Head of caudate nucleus (tissue), 42 donors: Measurements from ENCODE around the gene HSPA14.
"Not testable (repeated sequence)": the region's sequence is repeated elsewhere in the genome, so short reads cannot be mapped to it uniquely, and the experiment has no call there.

Experiments
- DNase-seq, 42 donors: peaks; one replicate each; pipeline versions ENCODE4 v3.0.0 to v3.0.0-alpha.2; 2020 to 2021; ENCODE audit warnings: mixed read lengths in 7 of 42
- intact Hi-C: fragments of 100-400 bp; cut with DNase I; formaldehyde crosslinking; loops from one replicate; pipeline ENCODE4 v1.15.0; 2022

HSPA14 gene, protein sequence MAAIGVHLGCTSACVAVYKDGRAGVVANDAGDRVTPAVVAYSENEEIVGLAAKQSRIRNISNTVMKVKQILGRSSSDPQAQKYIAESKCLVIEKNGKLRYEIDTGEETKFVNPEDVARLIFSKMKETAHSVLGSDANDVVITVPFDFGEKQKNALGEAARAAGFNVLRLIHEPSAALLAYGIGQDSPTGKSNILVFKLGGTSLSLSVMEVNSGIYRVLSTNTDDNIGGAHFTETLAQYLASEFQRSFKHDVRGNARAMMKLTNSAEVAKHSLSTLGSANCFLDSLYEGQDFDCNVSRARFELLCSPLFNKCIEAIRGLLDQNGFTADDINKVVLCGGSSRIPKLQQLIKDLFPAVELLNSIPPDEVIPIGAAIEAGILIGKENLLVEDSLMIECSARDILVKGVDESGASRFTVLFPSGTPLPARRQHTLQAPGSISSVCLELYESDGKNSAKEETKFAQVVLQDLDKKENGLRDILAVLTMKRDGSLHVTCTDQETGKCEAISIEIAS

DNA sequence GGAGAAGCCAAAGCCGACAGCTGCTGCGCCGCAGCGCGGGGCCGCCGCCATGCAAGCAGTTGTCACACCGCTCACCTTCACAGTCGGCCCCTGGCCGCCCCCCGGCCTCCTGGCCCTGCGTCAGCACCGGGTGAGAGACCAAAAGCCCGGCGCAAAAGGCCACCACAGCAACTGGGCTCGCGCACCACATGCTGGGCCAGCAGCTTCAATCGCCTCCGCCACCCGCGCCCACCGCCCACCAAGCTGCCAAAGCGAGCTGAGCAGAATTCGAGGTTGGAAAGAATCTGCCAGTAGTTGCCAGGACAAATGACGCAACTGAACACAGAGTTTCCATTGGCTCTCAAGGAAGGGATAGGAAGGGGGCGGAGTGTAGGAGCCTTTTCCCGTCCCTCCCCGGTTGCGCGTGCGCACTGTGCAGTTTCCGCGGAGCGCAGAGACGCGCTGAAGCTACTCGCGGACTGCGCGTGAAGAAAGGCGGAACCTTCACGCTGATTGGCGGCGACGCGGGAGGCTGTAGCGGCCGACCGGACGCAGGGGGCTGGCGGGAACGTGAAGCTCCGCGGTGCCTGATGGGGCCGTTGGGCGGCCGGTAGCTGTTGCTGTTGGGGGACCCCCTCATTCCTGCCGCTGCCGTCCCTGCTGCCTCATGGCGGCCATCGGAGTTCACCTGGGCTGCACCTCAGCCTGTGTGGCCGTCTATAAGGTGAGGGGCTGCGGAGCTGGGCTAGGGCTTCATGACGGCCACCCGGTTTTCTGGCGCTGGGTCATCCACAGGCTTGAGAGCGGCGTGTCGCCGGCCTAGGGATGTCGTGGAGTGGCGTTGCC, at the start of gene HSPA14, which contains the start of the genes CDNF and MSANTD7:
Gene HSPA14 (plus strand): TSS at position 550 of the 825 bp plus-strand sequence. CDS start 97 bp downstream, at position 647.
Gene CDNF (minus strand): TSS at position 281 of the 825 bp plus-strand sequence. CDS start 91 bp downstream, at position 190.
Gene MSANTD7 (plus strand): TSS at position 550 of the 825 bp plus-strand sequence. CDS start 3,979 bp downstream, outside the sequence.
- peak; percentile 96 to 100 (median 99) for DNase-seq
- intact Hi-C loops = loop anchor here (2.0 to 5.0 kb wide), 3 partner anchors 41 to 231 kb away; partner anchors contain the start of genes DCLRE1C and SUV39H2

DNA sequence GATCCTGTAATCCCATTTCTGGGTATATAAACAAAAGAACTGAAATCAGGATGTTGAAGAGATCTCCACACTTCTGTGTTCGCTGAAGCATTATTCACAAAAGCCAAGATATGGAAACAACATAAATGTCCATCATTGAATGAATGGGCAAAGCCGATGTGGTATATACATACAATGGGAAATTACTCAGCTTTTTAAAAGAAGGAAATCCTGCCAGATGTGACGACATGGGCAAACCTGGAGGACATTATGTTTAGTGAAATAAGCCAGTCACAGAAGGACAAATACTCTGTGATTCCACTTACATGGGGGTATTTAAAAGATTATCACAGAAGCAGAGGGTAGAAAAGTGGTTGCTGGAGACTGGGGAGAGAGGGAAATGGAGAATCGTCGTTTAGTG, 39.5 kb upstream of the HSPA14 start:
- DNase-seq = no peak
- intact Hi-C loops = no loop called here

DNA sequence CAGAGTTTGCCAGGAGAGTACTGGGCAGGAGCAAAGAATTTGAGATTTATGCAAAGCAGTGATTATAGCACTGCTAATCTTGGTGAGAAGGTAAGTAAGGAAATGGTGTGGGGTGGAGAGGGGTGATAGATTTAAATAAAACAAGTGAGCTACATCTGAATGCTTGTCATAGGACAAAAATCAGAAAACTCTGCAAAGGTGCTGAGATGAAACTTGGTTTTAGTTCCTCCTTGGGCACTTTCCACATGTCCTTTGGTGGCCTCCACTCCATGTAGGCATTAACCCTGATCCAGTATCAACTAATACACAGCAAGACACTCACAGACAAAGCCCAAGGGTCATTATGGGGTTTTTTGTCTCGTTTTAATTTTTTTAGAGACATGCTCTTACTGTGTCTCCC, 37.7 kb upstream of the HSPA14 start:
- intact Hi-C loops = no loop called here
- no peak for DNase-seq

DNA sequence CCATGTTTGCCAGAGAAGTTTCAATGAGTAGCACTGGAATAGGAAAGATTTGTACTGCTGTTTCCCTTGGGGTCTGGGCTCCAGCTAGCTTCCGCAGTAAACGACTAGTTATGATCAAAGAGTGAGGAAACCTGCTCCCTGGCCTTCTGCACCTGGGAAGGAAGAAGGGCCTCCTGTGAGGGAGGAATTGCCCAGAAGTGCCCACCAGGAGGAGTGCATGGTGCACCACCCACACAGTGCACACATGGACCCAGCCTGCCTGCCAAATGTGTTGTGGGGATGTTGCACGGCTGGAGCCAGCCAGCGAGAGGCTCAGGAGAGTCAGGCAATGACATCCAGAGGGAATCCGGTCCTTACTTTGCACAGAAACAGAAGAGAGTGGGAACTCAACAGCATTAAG, 36.4 kb upstream of the HSPA14 start:
- intact Hi-C loops = no loop called here
- no peak for DNase-seq

- no peak for DNase-seq
- intact Hi-C loops = no loop called here
These were observed 34.3 kb upstream of the HSPA14 start for GRCh38 chr10:14803827-14804226.

GRCh38 chr10:14806318-14806717, 31.8 kb upstream of the HSPA14 start:
- intact Hi-C loops = no loop called here
- DNase-seq = no peak

DNA sequence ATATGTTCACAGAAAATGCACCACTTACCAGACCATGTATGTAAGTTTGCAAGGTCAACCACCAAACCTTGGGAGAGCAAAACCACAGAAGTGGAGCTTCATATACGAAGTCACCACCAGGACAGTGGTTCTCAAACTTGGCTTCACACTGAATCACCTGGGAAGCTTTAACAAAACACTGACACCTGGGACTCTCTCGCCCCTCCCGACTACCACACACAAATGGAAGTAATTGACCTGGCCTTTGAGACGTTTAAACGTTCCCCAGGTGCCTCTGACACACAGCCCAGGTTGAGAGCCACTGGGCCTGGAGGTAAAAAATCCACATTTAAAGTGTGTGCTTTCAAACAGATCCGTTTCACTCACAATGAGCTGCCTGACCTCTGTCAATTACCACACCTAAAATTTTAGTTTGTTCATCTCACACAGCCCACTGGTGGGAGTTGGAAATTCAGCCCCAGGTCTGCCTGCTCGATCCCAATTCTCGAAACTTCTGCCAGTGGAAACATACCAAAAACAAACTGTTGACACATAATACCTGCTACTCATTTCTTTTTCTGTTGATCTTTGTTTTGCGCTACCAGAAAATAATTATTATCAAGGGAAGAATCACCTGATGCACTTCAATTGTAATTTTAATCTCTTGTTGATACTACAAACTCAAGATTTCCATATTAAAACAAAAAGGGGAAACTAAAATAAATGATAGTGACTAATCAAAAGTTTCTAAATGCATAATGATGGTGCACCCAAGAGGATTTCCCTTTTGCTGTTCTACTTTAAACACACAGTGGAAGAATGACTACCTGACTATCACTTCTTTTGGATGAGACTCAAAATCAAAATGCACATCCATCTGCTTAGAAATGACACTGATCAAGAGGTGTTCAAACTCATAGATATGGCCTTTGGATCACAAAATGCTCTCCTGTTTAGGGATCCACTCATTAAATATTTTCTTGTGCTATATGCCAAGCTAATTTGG, 26.8 kb upstream of the HSPA14 start:
- intact Hi-C loops = no loop called here
- DNase-seq = no peak

- no peak for DNase-seq
- intact Hi-C loops = no loop called here
These were observed 25.8 kb upstream of the HSPA14 start for GRCh38 chr10:14812271-14812670.

DNA sequence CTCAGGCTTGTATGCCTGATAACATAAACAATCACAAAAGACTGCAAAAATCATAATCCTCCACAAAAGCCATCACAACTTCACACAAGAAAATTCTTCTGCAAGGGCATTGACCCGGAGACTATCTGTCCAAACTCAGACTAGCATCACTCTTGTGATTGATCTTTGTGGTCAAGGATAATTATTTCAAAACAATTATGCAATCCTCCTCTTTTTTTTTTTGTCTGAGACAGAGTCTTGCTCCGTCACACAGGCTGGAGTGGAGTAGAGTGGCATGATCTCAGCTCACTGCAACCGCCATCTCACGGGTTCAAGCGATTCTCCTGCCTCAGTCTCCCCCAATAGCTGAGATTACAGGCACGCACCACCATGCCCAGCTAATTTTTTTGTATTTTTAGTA, 22.4 kb upstream of the HSPA14 start:
- intact Hi-C loops = no loop called here
- DNase-seq = no peak

DNA sequence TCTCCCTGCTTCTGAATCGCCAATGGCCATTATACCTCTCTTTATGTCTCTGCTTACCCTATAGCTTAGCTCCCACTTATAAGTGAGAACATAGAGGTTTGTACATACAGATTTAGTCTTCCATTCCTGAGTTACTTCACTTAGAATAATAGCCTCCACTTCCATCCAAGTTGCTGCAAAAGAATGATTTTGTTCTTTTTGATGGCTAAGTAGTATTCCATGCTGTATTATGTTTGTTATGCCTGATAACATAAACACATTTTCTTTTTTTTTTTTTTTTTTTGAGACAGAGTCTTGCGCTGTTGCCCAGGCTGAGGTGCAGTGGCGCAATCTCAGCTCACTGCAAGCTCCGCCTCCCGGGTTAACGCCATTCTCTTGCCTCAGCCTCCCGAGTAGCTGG, 21.4 kb upstream of the HSPA14 start:
- intact Hi-C loops, DNase-seq: not testable (repeated sequence)

DNA sequence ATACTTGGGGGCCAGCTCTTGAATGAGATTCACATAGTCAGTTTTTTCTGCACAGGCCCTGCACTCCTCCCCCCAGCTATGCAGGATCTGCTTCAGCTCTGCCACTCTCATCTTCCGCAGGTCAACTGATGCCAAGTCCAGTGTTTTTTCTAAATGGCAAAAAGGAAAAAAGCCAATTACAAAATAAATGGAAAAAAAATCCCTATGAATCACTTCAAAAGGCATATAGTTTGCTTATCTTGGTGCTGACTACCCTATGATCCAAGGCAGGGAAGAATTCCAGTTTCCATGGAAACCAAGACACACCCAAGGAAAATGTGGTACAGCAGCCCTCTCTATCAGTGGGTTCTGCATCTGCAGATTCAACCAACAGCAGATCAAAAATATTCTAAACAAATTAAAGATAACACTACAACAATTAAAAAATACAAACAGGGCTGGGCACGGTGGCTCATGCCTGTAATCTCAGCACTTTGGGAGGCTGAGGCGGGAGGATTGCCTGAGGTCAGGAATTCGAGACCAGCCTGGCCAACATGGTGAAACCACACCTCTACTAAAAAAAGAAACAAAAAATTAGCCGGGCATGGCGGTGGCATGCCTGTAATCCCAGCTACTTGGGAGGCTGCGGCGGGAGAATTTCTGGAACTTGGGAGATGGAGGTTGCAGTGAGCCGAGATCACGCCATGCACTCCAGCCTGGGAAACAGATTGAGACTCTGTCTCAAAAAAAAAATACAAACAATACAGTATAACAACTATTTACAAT, 17.9 kb upstream of the HSPA14 start:
- intact Hi-C loops = loop anchor here (10.0 kb wide), 1 partner anchor 325 kb away; no protein-coding TSS in a partner anchor
- peak in 18 of 42 donors; percentile 8 to 70 (median 27) for DNase-seq

GRCh38 chr10:14820775-14821154, 17.3 kb upstream of the HSPA14 start:
- intact Hi-C loops = loop anchor here (10.0 kb wide), 1 partner anchor 326 kb away; no protein-coding TSS in a partner anchor

GRCh38 chr10:14821635-14822375, 16.3 kb upstream of the HSPA14 start:
- DNase-seq = no peak
- intact Hi-C loops = loop anchor here (10.0 kb wide), 1 partner anchor 327 kb away; no protein-coding TSS in a partner anchor

More at GRCh38 chr10:14820775-14821154, 17.3 kb upstream of the HSPA14 start:
- DNase-seq = no peak

DNA sequence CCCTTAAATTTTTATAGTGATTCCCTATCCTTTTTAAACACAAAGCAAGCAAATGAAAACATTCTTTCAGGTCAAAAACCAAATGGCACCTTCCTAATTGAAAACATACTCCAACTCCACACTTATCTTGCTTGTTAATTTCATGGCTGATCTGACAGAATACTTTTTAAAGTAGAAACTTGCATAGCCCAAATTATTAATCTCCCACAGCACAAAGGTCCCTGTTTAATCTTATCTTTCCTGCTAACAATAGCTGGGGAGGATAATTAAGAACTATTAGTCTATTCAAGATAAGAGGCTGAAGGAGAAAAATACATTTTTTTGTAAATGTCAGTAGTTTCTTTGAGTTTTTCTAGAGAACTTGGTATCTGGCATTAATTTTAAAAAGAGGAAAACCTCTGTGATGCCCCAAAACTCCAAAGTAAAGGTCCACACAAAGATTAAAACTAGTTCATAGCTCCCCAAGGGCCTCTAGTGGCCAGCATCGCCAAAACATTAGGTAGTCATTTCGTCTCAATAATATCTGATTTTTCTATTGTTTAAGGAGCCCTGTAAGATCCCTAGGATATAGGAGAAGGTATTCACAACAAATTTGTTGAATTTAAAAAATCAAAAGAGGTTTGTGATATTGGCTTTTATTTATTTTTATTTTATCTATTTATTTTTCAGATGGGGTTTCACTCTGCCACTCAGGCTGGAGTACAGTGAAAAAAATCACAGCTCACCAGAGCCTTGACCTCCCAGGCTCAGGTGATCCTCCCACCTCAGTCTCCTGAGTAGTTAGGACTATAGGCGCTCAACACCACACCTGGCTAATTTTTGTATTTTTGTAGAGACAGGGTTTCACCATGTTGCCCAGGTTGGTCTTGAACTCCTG, 15.0 kb upstream of the HSPA14 start:
- DNase-seq = peak in 33 of 42 donors; percentile 15 to 74 (median 49)

DNA sequence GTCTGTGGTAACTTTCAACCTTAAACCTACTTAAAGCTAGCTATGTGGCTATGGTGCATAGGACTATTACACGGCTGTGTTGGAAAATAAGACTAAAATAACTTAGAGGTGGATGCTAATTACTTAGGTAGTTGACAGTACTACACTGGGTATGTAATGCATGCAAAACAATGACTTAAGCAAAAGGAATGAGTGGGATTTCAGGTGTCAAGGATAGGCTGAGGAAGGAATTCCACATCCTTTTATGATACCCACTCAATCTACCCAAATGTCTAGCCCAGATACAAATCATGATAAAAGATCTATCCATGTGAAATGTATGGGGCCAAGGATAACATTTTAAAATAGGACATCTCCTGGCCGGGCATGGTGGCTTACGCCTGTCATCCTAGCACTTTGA, 14.1 kb upstream of the HSPA14 start:
- intact Hi-C loops = loop anchor here (10.0 kb wide), 1 partner anchor 329 kb away; no protein-coding TSS in a partner anchor
- no peak for DNase-seq

More for the DNA sequence above, 15.0 kb upstream of the HSPA14 start:
- intact Hi-C loops = loop anchor here (10.0 kb wide), 1 partner anchor 328 kb away; no protein-coding TSS in a partner anchor
